Esophagus muscularis mucosa (tissue), 4 donors: ENCODE results near the gene ATP8B1.

Experiments
- EP300 ChIP-seq: sonication (generic); formaldehyde crosslinking; IDR thresholded peaks from one replicate; pipeline ENCODE4 v1.6.1; 2017; ENCODE audit warnings: antibody characterized with exemption
- POLR2A ChIP-seq: fragments of 450-650 bp; IDR thresholded peaks from one replicate; pipeline ENCODE4 v1.6.1; 2017; ENCODE audit warnings: antibody characterized with exemption, moderate library complexity, mild to moderate bottlenecking, low read depth
- POLR2AphosphoS5 ChIP-seq, 2 donors: sonication (generic); formaldehyde crosslinking; IDR thresholded peaks; one replicate each; pipeline ENCODE4 v1.6.1; 2017; ENCODE audit warnings: antibody characterized with exemption in 2 of 2
- TF ChIP-seq, protein P1 (sequence below), 3 experiments: fragments of 200-600 bp in 2 of 3; fragments of 450-650 bp in 1 of 3; sonication (generic) in 2 of 3; IDR thresholded peaks; one replicate each; pipeline ENCODE4 v1.5.1; 2017 to 2019; ENCODE audit warnings: antibody characterized with exemption in 3 of 3, mild to moderate bottlenecking in 2 of 3, moderate library complexity in 1 of 3

DNA sequence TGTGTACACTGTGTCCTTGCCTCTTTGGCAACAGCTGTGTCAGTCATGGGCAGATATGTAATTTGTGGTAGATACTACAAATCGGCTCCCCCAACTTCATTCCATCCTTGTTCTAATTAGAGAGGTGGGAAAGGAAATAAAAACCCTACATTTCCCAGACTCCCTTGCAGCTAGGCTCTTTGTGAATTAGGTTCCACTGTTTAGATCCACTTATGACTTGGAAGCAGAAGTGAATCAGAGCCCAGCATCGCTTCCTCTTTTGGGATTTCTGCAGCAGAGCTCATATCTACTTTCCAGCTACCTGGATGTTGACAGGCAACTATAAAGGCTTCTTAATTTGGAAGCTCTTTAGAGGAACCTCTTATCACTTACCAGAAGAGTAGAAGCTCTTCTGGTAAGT is 147.4 kb downstream of the ATP8B1 start:
- TF ChIP-seq POLR2AphosphoS5 (IDR thresholded peaks at IDR 0.05), result no peak
- no peak for TF ChIP-seq POLR2A
- TF ChIP-seq, protein P1, sequence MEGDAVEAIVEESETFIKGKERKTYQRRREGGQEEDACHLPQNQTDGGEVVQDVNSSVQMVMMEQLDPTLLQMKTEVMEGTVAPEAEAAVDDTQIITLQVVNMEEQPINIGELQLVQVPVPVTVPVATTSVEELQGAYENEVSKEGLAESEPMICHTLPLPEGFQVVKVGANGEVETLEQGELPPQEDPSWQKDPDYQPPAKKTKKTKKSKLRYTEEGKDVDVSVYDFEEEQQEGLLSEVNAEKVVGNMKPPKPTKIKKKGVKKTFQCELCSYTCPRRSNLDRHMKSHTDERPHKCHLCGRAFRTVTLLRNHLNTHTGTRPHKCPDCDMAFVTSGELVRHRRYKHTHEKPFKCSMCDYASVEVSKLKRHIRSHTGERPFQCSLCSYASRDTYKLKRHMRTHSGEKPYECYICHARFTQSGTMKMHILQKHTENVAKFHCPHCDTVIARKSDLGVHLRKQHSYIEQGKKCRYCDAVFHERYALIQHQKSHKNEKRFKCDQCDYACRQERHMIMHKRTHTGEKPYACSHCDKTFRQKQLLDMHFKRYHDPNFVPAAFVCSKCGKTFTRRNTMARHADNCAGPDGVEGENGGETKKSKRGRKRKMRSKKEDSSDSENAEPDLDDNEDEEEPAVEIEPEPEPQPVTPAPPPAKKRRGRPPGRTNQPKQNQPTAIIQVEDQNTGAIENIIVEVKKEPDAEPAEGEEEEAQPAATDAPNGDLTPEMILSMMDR (IDR thresholded peaks at IDR 0.05), result no peak
- no peak for TF ChIP-seq EP300
